Skeletal muscle satellite cell (primary cell): ENCODE data around the gene FKBP8. TPM values are rescaled to one million over a fixed set of nuclear protein-coding genes. Genes with fewer than 3 reads are reported as not detected.
"Not testable (repeated sequence)": the region's sequence is repeated elsewhere in the genome, so short reads cannot be mapped to it uniquely, and the experiment has no call there.

Experiments used
- H3K27me3 ChIP-seq: 2 replicates; pipeline ENCODE4 v1.7.0; 2013; ENCODE audit warnings: low read length; ENCODE audit not compliant: control insufficient read depth, insufficient read depth
- H3K36me3 ChIP-seq: 2 replicates; pipeline ENCODE4 v1.7.0; 2013; ENCODE audit warnings: mild to moderate bottlenecking, control low read depth, low read length; ENCODE audit not compliant: insufficient read depth
- H3K4me1 ChIP-seq: 2 replicates; pipeline ENCODE4 v1.7.0; 2013; ENCODE audit warnings: low read length; ENCODE audit not compliant: control insufficient read depth, insufficient read depth
- H3K4me2 ChIP-seq: 2 replicates; pipeline ENCODE4 v1.7.0; 2013; ENCODE audit warnings: mild to moderate bottlenecking, low read length
- H3K4me3 ChIP-seq: 2 replicates; pipeline ENCODE4 v1.7.0; 2013; ENCODE audit warnings: low read length
- H3K9ac ChIP-seq: 2 replicates; pipeline ENCODE4 v1.7.0; 2013; ENCODE audit warnings: mild to moderate bottlenecking, low read depth, low read length, moderate library complexity
- H3K9me3 ChIP-seq: replicated peaks from 2 replicates; pipeline ENCODE4 v1.7.0; 2013; ENCODE audit warnings: mild to moderate bottlenecking, control low read depth, low read length
- total RNA-seq: library from RNA; depleted of rRNA; stranded (reverse); fragments of >200 nt; gene quantifications from 2 replicates; pipeline ENCODE4 v1.2.3, GENCODE V29; 2012; rRNA removed

Gene FKBP8
- 170 and 228 TPM in 2 replicates for total RNA-seq

GRCh38 chr19:18542941-18543813 lies at the start of gene FKBP8:
Gene FKBP8 (minus strand): TSS chr19:18543573. CDS start chr19:18541970, 1,603 bp downstream.
- Histone ChIP-seq H3K4me3 (peak within 1 kb of the TSS; percentile 86), H3K4me1 (peaks cover 21% of the 10 kb centered on the region), H3K36me3 (peaks cover 23% of the 10 kb centered on the region), H3K9ac (peak within 1 kb of the TSS; percentile 89), H3K4me2 (peak within 1 kb of the TSS; percentile 99), H3K9me3 (no peaks in the 10 kb centered on the region), H3K27me3 (no peaks in the 10 kb centered on the region)

- H3K4me1 ChIP-seq, result peaks cover 23% of the 10 kb centered on the region
- H3K4me3 ChIP-seq, H3K4me2 ChIP-seq: not testable (repeated sequence)
These were observed 49.4 kb upstream of the FKBP8 start for GRCh38 chr19:18592732-18593131.

DNA sequence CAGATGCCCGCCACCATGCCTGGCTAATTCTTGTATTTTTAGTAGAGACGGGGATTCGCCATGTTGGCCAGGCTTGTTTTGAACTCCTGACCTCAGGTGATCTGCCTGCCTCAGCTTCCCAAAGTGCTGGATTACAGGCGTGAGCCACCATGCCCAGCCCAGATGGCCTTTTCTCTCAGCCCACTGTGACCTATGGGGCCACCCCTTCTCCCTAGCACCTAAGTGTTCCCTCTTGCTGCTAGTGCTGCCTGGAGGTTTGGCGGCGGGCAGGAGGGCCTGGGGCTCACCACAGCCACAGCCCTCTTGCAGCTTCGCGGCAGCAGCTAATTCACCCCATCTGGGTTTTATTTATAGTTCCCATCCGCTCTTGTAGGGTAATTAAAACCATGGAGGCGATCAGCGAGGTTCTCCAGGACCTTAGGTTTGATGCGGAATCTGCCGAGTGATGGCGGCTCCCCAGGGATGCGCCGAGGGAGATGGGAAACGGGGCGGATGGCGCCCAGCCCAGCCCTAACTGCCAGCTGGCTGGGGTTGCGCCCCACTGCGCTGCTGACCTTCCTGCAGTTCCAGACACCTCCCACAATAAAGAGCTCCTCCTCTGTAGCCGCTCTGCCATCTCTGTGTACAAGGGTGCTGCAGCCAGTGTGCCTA lies 48.5 kb upstream of the FKBP8 start:
- no peak overlapping the region for H3K4me3 ChIP-seq

More at GRCh38 chr19:18592732-18593131, 49.4 kb upstream of the FKBP8 start:
- H3K27me3 ChIP-seq, H3K9ac ChIP-seq, H3K36me3 ChIP-seq, H3K9me3 ChIP-seq: not testable (repeated sequence)

GRCh38 chr19:18590273-18591272 lies 47.2 kb upstream of the FKBP8 start:
- H3K9me3 ChIP-seq, result no peaks in the 10 kb centered on the region
- peak overlapping the region; percentile 89 for H3K9ac ChIP-seq
- peak overlapping the region; percentile 100 for H3K4me2 ChIP-seq
- H3K36me3 ChIP-seq, result no peaks in the 10 kb centered on the region
- H3K4me3 ChIP-seq, result peak overlapping the region; percentile 99
- H3K4me1 ChIP-seq, result peaks cover 24% of the 10 kb centered on the region
- H3K27me3 ChIP-seq, result no peaks in the 10 kb centered on the region

More for the DNA sequence above, 48.5 kb upstream of the FKBP8 start:
- Histone ChIP-seq H3K4me2 (no peak overlapping the region), H3K9me3 (no peaks in the 10 kb centered on the region), H3K9ac (no peak overlapping the region), H3K4me1 (peaks cover 24% of the 10 kb centered on the region), H3K27me3 (no peaks in the 10 kb centered on the region), H3K36me3 (no peaks in the 10 kb centered on the region)

- H3K4me3 ChIP-seq, result peak overlapping the region; percentile 99
These were observed 46.3 kb upstream of the FKBP8 start for GRCh38 chr19:18589380-18590272.

GRCh38 chr19:18588611-18589379 lies 45.4 kb upstream of the FKBP8 start, which contains the start of gene REX1BD:
Gene REX1BD (plus strand): TSS chr19:18588798. CDS start chr19:18588802, 4 bp downstream.
- no peaks in the 10 kb centered on the region for H3K27me3 ChIP-seq
- peak within 1 kb of the TSS; percentile 89 for H3K9ac ChIP-seq
- H3K4me1 ChIP-seq, result peaks cover 18% of the 10 kb centered on the region
- H3K4me3 ChIP-seq, result peak within 1 kb of the TSS; percentile 99
- peak within 1 kb of the TSS; percentile 100 for H3K4me2 ChIP-seq
- no peaks in the 10 kb centered on the region for H3K9me3 ChIP-seq
- no peaks in the 10 kb centered on the region for H3K36me3 ChIP-seq

More at GRCh38 chr19:18589380-18590272, 46.3 kb upstream of the FKBP8 start:
- Histone ChIP-seq H3K9ac (peak overlapping the region; percentile 89), H3K4me2 (peak overlapping the region; percentile 100), H3K27me3 (no peaks in the 10 kb centered on the region), H3K4me1 (peaks cover 21% of the 10 kb centered on the region), H3K9me3 (no peaks in the 10 kb centered on the region), H3K36me3 (no peaks in the 10 kb centered on the region)

- Histone ChIP-seq H3K9ac (peak overlapping the region; percentile 89), H3K4me2 (peak overlapping the region; percentile 100), H3K4me1 (peaks cover 18% of the 10 kb centered on the region), H3K27me3 (no peaks in the 10 kb centered on the region), H3K4me3 (peak overlapping the region; percentile 99), H3K36me3 (no peaks in the 10 kb centered on the region), H3K9me3 (no peaks in the 10 kb centered on the region)
These were observed 44.7 kb upstream of the FKBP8 start for GRCh38 chr19:18587962-18588610.

DNA sequence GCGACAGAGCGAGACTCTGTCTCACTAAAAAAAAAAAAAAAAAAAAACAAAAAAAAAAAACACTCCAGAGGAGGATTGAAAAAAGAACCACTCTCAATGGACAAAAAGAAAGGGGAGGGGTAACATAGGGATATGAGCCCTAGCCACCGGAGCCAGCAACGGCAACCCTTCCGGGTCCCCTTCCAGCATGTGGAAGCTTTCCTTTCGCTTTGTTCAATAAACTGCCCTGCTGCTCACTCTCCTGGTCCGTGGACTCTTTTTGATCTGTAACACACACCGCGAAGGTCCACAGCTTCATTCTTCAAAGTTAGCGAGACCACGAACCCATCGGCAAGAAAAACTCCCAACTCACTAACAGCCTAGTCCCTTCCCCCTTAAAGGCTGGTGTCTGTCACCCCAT lies 44.2 kb upstream of the FKBP8 start:
- no peaks in the 10 kb centered on the region for H3K27me3 ChIP-seq
- H3K4me1 ChIP-seq, result peaks cover 18% of the 10 kb centered on the region
- no peaks in the 10 kb centered on the region for H3K36me3 ChIP-seq
- H3K9me3 ChIP-seq, result no peaks in the 10 kb centered on the region
- H3K4me2 ChIP-seq, result peak overlapping the region; percentile 100
- H3K9ac ChIP-seq, result peak overlapping the region; percentile 89
- peak overlapping the region; percentile 99 for H3K4me3 ChIP-seq

DNA sequence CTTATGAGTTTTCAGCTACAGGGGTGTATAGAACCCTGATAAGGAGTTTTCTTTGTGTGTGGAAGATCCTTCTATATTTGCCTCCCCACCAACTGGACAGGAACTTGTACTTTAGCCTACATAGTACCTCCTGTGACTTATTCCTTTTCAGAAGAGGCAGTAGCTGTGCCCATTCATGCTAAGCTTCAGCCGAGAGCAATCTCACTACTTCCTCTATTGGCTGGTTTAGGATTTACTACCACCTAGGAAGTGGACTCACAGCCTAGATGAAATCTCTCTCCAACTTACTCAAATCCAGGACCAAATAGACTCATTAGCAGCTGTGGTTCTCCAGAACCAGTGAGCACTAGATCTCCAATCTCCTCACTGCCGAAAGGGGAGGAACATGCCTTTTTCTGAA lies 42.9 kb upstream of the FKBP8 start:
- no peaks in the 10 kb centered on the region for H3K36me3 ChIP-seq
- H3K4me1 ChIP-seq, result peaks cover 18% of the 10 kb centered on the region
- H3K4me3 ChIP-seq, result no peak overlapping the region
- H3K9ac ChIP-seq, result no peak overlapping the region
- H3K9me3 ChIP-seq, result no peaks in the 10 kb centered on the region
- no peak overlapping the region for H3K4me2 ChIP-seq
- no peaks in the 10 kb centered on the region for H3K27me3 ChIP-seq
